HepG2 (cell line): ENCODE measurements around the gene RACGAP1. TPM values are rescaled to one million over a fixed set of nuclear protein-coding genes. Genes with fewer than 3 reads are reported as not detected.

Source experiments
- ATAC-seq: fragments of 200-7000 bp; cut with Tn5 transposase; 3 replicates; pipeline ENCODE4 v1.9.1; 2020; ENCODE audit warnings: mild to moderate bottlenecking, moderate library complexity
- BruUV-seq: library from RNA; stranded (reverse); fragments of 400-500 nt; replicated peaks from 2 replicates; lab custom pipeline; 2021; lab: Mats Ljungman, UMichigan
- CTCF ChIA-PET: fragments of 300-600 bp; formaldehyde crosslinking; extraction: SDS; loops from one replicate; lab custom pipeline; 2021; ENCODE audit warnings: low total read pairs, inconsistent platforms, low intra/inter-chr PET ratio; lab: Yijun Ruan, JAX
- POLR2A ChIA-PET: fragments of 350-600 bp; sonication (Branson Sonifier 250); formaldehyde crosslinking; loops from one replicate; lab custom pipeline; 2020; ENCODE audit warnings: antibody characterized with exemption, inconsistent platforms; lab: Yijun Ruan, JAX
- DNase-seq: peaks from one replicate; pipeline ENCODE4 v3.0.0-alpha.2; 2015; ENCODE audit warnings: low spot score
- FAIRE-seq: peaks from 3 replicates; lab custom pipeline; 2011; peaks lifted over from hg19 to GRCh38; lab: Jason Lieb, UNC
- H2AFZ ChIP-seq: one replicate; pipeline ENCODE4 v1.6.1; 2011; ENCODE audit warnings: low read length, inconsistent platforms
- H3K27ac ChIP-seq: fragments of 300-600 bp; 3 replicates; pipeline ENCODE4 v1.8.0; 2011; ENCODE audit warnings: mixed run types, mild to moderate bottlenecking, mixed read lengths, low read length, inconsistent platforms; ENCODE audit not compliant: insufficient read depth; ENCODE audit errors: extremely low read length
- H3K27me3 ChIP-seq, 2 experiments: fragments of 200-600 bp in 1 of 2; 2 replicates in 1 of 2; 3 replicates in 1 of 2; pipeline versions ENCODE4 v1.6.0 to v1.8.0; 2011; ENCODE audit warnings: low read length in 2 of 2, mild to moderate bottlenecking in 2 of 2, moderate library complexity in 2 of 2, inconsistent platforms in 1 of 2; ENCODE audit not compliant: insufficient read depth in 2 of 2, control insufficient read depth in 1 of 2
- H3K36me3 ChIP-seq, 2 experiments: fragments of 200-600 bp in 1 of 2; replicated peaks in 1 of 2; 2 replicates in 1 of 2; 3 replicates in 1 of 2; pipeline versions ENCODE4 v1.5.1 to v1.8.0; 2011; ENCODE audit warnings: low read length in 2 of 2, inconsistent platforms in 1 of 2; ENCODE audit not compliant: insufficient read depth in 2 of 2, control insufficient read depth in 1 of 2
- H3K4me1 ChIP-seq: 2 replicates; pipeline ENCODE4 v1.5.1; 2012; ENCODE audit warnings: low read length, inconsistent platforms; ENCODE audit not compliant: insufficient read depth
- H3K4me2 ChIP-seq: 2 replicates; pipeline ENCODE4 v1.6.0; 2011; ENCODE audit warnings: low read depth, low read length, inconsistent platforms
- H3K4me3 ChIP-seq, 3 experiments: fragments of 200-600 bp in 1 of 3; sonication (generic), shearing (Covaris generic) in 1 of 3; replicated peaks in 1 of 3; 2 replicates each; pipeline ENCODE4 v1.5.1; 2011 to 2016; ENCODE audit warnings: low read length in 3 of 3, inconsistent platforms in 2 of 3, low read depth in 2 of 3, mild to moderate bottlenecking in 2 of 3, control low read depth in 1 of 3, mixed read lengths in 1 of 3; ENCODE audit not compliant: insufficient read depth in 1 of 3
- H3K79me2 ChIP-seq: one replicate; pipeline ENCODE4 v1.6.1; 2011; ENCODE audit warnings: low read length, inconsistent platforms; ENCODE audit not compliant: insufficient read depth
- H3K9ac ChIP-seq: 2 replicates; pipeline ENCODE4 v1.6.0; 2011; ENCODE audit warnings: mild to moderate bottlenecking, low read depth, low read length, inconsistent platforms; ENCODE audit not compliant: insufficient read depth
- H3K9me3 ChIP-seq: 2 replicates; pipeline ENCODE4 v1.5.1; 2012; ENCODE audit warnings: mild to moderate bottlenecking, low read length
- H4K20me1 ChIP-seq: 2 replicates; pipeline ENCODE4 v1.6.0; 2011; ENCODE audit warnings: inconsistent platforms, mild to moderate bottlenecking, low read length, moderate library complexity; ENCODE audit not compliant: insufficient read depth
- BCL6 ChIP-seq: IDR thresholded peaks from 2 replicates; pipeline ENCODE4 v1.6.1; 2016; ENCODE audit warnings: missing genetic modification reagents, missing compliant biosample characterization
- MXD4 ChIP-seq: IDR thresholded peaks from 2 replicates; pipeline ENCODE4 v1.6.1; 2016; ENCODE audit warnings: mild to moderate bottlenecking, missing biosample characterization, missing genetic modification reagents
- PHF8 ChIP-seq: sonication (generic); formaldehyde crosslinking; IDR thresholded peaks from 2 replicates; pipeline ENCODE4 v1.5.0; 2020; ENCODE audit warnings: missing genetic modification reagents
- REPIN1 ChIP-seq: sonication (generic); formaldehyde crosslinking; IDR thresholded peaks from 2 replicates; pipeline ENCODE4 v1.8.0; 2022; ENCODE audit warnings: missing genetic modification reagents, low read depth, mild to moderate bottlenecking, borderline replicate concordance
- U2AF2 ChIP-seq: fragments of 200-400 bp; formaldehyde crosslinking; IDR thresholded peaks from 2 replicates; pipeline ENCODE4 v1.6.1; 2017; ENCODE audit warnings: low read depth, mild to moderate bottlenecking, low read length
- ZNF598 ChIP-seq: sonication (generic); formaldehyde crosslinking; IDR thresholded peaks from 2 replicates; pipeline ENCODE4 v1.5.1; 2020; ENCODE audit warnings: mild to moderate bottlenecking, missing genetic modification reagents, borderline replicate concordance
- WGBS: methylation state at CpG from one replicate; pipeline ENCODE4 v1.1.6; 2017; ENCODE audit warnings: low lambda C conversion rate; 5-methylcytosine and 5-hydroxymethylcytosine counted together
- in situ Hi-C: cut with HindIII; loops from 2 replicates; pipeline ENCODE4 v1.10.0; 2017; ENCODE audit warnings: low pct_unique_long_range_greater_than_20kb; ENCODE audit not compliant: extremely low pct_ligation_motif_present
- intact Hi-C: fragments of 100-400 bp; cut with micrococcal nuclease; formaldehyde crosslinking; loops from one replicate; pipeline ENCODE4 v1.10.0; 2022; ENCODE audit not compliant: unreplicated experiment
- polyA plus RNA-seq, 8 experiments: library from polyadenylated mRNA; depleted of rRNA in 3 of 8; stranded (reverse) in 7 of 8; unstranded in 1 of 8; fragments of >200 nt; fragmentation: Illumina TruSeq in 4 of 8; extraction: Trizol in 4 of 8; gene quantifications; 2 replicates each; pipeline versions ENCODE4 v1.2.1 to v1.2.3, GENCODE V29; 2011 to 2016; ENCODE audit warnings: low read depth in 4 of 8, missing spikeins in 1 of 8, mixed read lengths in 1 of 8; ENCODE audit not compliant: insufficient read depth in 1 of 8
- total RNA-seq, 5 experiments: library from RNA; depleted of rRNA; stranded (reverse); fragments of >200 nt; fragmentation: Illumina TruSeq; extraction: Trizol; gene quantifications; 2 replicates each; pipeline ENCODE4 v1.2.3, GENCODE V29; 2016; ENCODE audit warnings: low read depth in 1 of 5
- TF ChIP-seq, protein P1 (sequence below): sonication (generic); formaldehyde crosslinking; IDR thresholded peaks from 2 replicates; pipeline ENCODE4 v1.9.0; 2021; ENCODE audit warnings: missing genetic modification reagents, borderline replicate concordance
- TF ChIP-seq, protein P2 (sequence below): IDR thresholded peaks from 2 replicates; pipeline ENCODE4 v1.4.0; 2020; ENCODE audit warnings: mild to moderate bottlenecking, missing genetic modification reagents
- TF ChIP-seq, protein P3 (sequence below), 2 experiments: sonication (generic) in 1 of 2; formaldehyde crosslinking in 1 of 2; IDR thresholded peaks; 2 replicates each; pipeline versions ENCODE4 v1.4.0 to v1.6.1; 2018 to 2020; ENCODE audit warnings: missing genetic modification reagents in 2 of 2, borderline replicate concordance in 1 of 2, low read depth in 1 of 2, mild to moderate bottlenecking in 1 of 2, missing biosample characterization in 1 of 2
- TF ChIP-seq, protein P4 (sequence below): sonication (generic); formaldehyde crosslinking; IDR thresholded peaks from 2 replicates; pipeline ENCODE4 v1.4.0; 2020; ENCODE audit warnings: mild to moderate bottlenecking, missing genetic modification reagents
- TF ChIP-seq, protein P5 (sequence below): IDR thresholded peaks from 2 replicates; pipeline ENCODE4 v1.6.1; 2012; ENCODE audit warnings: inconsistent platforms
- TF ChIP-seq, protein P6 (sequence below): sonication (generic); formaldehyde crosslinking; IDR thresholded peaks from 2 replicates; pipeline ENCODE4 v1.8.0; 2022; ENCODE audit warnings: mild to moderate bottlenecking, missing genetic modification reagents, borderline replicate concordance

Gene RACGAP1
- total and polyA plus RNA-seq, 2 of the 13 experiments (the other 11 are each of a cell fraction or from before 2014, with no cell fraction given) = 16.7 to 57.9 TPM

DNA sequence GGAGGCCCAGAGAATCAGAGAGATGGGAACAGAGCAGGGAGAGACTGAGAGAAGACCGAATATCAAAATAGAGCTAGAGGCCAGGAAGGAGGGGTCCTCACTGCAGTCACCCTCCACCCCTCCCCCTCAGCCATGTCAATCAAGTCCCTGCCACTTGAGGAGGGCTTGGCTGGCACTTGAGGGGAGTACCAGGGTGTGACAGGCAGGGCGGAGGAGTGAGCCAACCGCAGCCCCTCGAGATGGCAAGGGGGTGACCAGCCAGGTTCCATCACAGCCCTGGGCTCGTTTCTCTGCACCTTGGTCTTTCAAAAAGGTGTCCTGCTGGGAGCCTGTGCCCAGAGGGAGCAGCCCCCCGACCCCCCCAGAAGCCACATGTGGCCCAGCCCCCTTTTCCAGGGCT lies 59.5 kb downstream of the RACGAP1 start:
- in situ Hi-C loops = no loop called here
- TF ChIP-seq U2AF2 (no peak), ZNF598 (CRISPR knock-in tag) (no peak), PHF8 (no peak), MXD4 (CRISPR knock-in tag) (no peak), REPIN1 (CRISPR knock-in tag) (no peak), BCL6 (CRISPR knock-in tag) (no peak)
- TF ChIP-seq, protein P1, sequence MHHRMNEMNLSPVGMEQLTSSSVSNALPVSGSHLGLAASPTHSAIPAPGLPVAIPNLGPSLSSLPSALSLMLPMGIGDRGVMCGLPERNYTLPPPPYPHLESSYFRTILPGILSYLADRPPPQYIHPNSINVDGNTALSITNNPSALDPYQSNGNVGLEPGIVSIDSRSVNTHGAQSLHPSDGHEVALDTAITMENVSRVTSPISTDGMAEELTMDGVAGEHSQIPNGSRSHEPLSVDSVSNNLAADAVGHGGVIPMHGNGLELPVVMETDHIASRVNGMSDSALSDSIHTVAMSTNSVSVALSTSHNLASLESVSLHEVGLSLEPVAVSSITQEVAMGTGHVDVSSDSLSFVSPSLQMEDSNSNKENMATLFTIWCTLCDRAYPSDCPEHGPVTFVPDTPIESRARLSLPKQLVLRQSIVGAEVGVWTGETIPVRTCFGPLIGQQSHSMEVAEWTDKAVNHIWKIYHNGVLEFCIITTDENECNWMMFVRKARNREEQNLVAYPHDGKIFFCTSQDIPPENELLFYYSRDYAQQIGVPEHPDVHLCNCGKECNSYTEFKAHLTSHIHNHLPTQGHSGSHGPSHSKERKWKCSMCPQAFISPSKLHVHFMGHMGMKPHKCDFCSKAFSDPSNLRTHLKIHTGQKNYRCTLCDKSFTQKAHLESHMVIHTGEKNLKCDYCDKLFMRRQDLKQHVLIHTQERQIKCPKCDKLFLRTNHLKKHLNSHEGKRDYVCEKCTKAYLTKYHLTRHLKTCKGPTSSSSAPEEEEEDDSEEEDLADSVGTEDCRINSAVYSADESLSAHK = no peak
- TF ChIP-seq, protein P2, sequence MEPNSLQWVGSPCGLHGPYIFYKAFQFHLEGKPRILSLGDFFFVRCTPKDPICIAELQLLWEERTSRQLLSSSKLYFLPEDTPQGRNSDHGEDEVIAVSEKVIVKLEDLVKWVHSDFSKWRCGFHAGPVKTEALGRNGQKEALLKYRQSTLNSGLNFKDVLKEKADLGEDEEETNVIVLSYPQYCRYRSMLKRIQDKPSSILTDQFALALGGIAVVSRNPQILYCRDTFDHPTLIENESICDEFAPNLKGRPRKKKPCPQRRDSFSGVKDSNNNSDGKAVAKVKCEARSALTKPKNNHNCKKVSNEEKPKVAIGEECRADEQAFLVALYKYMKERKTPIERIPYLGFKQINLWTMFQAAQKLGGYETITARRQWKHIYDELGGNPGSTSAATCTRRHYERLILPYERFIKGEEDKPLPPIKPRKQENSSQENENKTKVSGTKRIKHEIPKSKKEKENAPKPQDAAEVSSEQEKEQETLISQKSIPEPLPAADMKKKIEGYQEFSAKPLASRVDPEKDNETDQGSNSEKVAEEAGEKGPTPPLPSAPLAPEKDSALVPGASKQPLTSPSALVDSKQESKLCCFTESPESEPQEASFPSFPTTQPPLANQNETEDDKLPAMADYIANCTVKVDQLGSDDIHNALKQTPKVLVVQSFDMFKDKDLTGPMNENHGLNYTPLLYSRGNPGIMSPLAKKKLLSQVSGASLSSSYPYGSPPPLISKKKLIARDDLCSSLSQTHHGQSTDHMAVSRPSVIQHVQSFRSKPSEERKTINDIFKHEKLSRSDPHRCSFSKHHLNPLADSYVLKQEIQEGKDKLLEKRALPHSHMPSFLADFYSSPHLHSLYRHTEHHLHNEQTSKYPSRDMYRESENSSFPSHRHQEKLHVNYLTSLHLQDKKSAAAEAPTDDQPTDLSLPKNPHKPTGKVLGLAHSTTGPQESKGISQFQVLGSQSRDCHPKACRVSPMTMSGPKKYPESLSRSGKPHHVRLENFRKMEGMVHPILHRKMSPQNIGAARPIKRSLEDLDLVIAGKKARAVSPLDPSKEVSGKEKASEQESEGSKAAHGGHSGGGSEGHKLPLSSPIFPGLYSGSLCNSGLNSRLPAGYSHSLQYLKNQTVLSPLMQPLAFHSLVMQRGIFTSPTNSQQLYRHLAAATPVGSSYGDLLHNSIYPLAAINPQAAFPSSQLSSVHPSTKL (CRISPR knock-in tag) = no peak
- TF ChIP-seq, protein P3, sequence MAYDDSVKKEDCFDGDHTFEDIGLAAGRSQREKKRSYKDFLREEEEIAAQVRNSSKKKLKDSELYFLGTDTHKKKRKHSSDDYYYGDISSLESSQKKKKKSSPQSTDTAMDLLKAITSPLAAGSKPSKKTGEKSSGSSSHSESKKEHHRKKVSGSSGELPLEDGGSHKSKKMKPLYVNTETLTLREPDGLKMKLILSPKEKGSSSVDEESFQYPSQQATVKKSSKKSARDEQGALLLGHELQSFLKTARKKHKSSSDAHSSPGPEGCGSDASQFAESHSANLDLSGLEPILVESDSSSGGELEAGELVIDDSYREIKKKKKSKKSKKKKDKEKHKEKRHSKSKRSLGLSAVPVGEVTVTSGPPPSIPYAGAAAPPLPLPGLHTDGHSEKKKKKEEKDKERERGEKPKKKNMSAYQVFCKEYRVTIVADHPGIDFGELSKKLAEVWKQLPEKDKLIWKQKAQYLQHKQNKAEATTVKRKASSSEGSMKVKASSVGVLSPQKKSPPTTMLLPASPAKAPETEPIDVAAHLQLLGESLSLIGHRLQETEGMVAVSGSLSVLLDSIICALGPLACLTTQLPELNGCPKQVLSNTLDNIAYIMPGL (CRISPR knock-in tag; IDR thresholded peaks at IDR 0.05; ENCODE audit: borderline replicate concordance in 1 of 2, low read depth in 1 of 2) = no peak
- TF ChIP-seq, protein P4, sequence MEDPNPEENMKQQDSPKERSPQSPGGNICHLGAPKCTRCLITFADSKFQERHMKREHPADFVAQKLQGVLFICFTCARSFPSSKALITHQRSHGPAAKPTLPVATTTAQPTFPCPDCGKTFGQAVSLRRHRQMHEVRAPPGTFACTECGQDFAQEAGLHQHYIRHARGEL (CRISPR knock-in tag) = no peak
- TF ChIP-seq, protein P5, sequence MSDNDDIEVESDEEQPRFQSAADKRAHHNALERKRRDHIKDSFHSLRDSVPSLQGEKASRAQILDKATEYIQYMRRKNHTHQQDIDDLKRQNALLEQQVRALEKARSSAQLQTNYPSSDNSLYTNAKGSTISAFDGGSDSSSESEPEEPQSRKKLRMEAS = no peak
- TF ChIP-seq, protein P6, sequence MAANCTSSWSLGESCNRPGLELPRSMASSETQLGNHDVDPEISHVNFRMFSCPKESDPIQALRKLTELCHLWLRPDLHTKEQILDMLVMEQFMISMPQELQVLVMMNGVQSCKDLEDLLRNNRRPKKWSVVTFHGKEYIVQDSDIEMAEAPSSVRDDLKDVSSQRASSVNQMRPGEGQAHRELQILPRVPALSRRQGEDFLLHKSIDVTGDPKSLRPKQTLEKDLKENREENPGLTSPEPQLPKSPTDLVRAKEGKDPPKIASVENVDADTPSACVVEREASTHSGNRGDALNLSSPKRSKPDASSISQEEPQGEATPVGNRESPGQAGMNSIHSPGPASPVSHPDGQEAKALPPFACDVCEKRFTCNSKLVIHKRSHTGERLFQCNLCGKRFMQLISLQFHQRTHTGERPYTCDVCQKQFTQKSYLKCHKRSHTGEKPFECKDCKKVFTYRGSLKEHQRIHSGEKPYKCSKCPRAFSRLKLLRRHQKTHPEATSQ (CRISPR knock-in tag) = no peak

More for the DNA sequence above, 59.5 kb downstream of the RACGAP1 start:
- DNase-seq = no peak
- ChIA-PET POLR2A (no interaction called here), CTCF (interaction anchor here (0.7 to 3.9 kb wide), 3 partner anchors 21 to 104 kb away, joined by 4 to 65 read pairs (median 43); partner anchors contain the start of gene ASIC1)
- Histone ChIP-seq H3K9ac (no peak overlapping the region), H3K27ac (no peak overlapping the region), H2AFZ (no peak overlapping the region), H4K20me1 (no peaks in the 10 kb centered on the region), H3K79me2 (no peaks in the 10 kb centered on the region), H3K27me3 (peaks cover 5 to 51% of the 10 kb centered on the region in 2 experiments), H3K4me3 (no peak overlapping the region), H3K4me2 (no peak overlapping the region), H3K9me3 (no peaks in the 10 kb centered on the region), H3K36me3 (no peaks in the 10 kb centered on the region), H3K4me1 (peaks cover 50% of the 10 kb centered on the region)
- 18% methylated on average over 3 of the region's 6 CpGs for WGBS
- no TSS peak for BruUV-seq
- ATAC-seq = no peak
- FAIRE-seq = no peak
- intact Hi-C loops = no loop called here
